ENCODE measurements around the gene GRID2.
"Not testable (repeated sequence)": the region's sequence is repeated elsewhere in the genome, so short reads cannot be mapped to it uniquely, and the experiment has no call there.

Gene GRID2

DNA sequence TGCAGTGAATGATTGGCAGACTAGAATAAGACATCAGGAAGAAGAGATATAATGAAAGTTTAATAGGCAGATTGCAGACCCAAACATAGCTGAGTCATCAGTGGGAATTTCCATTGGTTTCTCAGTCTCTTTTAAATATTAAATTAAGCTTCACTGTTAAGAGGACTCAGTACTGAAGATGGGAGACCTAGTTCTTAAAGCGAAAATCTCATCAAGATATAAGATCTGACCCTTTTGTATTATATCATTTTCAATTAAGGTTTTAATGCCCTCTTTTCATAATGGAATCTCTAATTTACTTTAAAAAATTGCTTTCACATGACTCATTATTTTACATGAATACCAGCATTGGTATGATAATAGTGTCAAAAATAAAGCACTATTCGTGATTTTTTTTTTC lies 1355.9 kb downstream of the GRID2 start:
- DNase-seq (ENCODE audit: low read depth): no peak
- H3K4me3 ChIP-seq (ENCODE audit: low read depth, low read length): no peak overlapping the region
- TF ChIP-seq, protein P1, sequence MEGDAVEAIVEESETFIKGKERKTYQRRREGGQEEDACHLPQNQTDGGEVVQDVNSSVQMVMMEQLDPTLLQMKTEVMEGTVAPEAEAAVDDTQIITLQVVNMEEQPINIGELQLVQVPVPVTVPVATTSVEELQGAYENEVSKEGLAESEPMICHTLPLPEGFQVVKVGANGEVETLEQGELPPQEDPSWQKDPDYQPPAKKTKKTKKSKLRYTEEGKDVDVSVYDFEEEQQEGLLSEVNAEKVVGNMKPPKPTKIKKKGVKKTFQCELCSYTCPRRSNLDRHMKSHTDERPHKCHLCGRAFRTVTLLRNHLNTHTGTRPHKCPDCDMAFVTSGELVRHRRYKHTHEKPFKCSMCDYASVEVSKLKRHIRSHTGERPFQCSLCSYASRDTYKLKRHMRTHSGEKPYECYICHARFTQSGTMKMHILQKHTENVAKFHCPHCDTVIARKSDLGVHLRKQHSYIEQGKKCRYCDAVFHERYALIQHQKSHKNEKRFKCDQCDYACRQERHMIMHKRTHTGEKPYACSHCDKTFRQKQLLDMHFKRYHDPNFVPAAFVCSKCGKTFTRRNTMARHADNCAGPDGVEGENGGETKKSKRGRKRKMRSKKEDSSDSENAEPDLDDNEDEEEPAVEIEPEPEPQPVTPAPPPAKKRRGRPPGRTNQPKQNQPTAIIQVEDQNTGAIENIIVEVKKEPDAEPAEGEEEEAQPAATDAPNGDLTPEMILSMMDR (IDR thresholded peaks at IDR 0.05; ENCODE audit: control insufficient read depth, extremely low read depth, insufficient read depth): no peak

DNA sequence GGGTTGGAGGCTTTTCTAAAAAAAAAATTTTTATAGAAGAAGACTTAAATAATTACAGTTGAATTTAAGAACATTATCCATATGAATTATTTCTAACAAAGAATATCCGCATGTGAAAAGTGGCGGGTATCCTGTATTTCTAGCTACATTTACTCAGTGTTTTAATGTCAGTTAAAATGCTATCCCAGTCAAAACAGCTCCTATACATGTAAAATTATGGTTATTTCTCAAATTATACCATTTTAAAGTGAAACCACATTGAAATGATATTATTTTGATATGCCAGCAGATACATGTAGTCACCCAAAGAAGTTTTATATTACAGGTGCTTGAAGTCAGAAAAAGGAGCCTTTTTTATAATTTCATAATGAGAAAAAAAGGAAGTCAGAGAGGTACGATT lies 1356.3 kb downstream of the GRID2 start:
- TF ChIP-seq, protein P1 (IDR thresholded peaks at IDR 0.05; ENCODE audit: control insufficient read depth, extremely low read depth, insufficient read depth): no peak
- H3K4me3 ChIP-seq (ENCODE audit: low read depth, low read length): no peak overlapping the region
- DNase-seq (ENCODE audit: low read depth): no peak

DNA sequence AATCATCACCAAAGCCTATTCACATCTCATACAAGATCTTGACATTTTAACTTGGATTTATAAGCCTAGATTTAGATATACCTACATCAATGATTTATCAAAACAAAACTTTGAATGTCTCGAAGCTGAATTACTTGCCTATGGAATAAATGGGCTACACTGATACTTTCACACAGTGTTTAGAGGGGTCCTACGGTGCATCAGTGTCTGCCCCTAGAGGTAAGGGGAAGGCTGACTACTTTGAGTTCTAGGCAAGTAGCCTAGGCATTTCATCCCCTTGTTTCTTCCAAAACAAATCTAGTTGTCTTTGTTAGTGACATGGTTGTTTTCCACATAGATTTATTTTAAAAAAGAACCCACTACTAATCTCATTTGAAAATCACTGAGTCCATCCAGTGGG lies 1366.7 kb downstream of the GRID2 start:
- H3K4me3 ChIP-seq (ENCODE audit: low read depth, low read length): no peak overlapping the region
- TF ChIP-seq, protein P1 (IDR thresholded peaks at IDR 0.05; ENCODE audit: control insufficient read depth, extremely low read depth, insufficient read depth): no peak
- no peak for DNase-seq (ENCODE audit: low read depth)

DNA sequence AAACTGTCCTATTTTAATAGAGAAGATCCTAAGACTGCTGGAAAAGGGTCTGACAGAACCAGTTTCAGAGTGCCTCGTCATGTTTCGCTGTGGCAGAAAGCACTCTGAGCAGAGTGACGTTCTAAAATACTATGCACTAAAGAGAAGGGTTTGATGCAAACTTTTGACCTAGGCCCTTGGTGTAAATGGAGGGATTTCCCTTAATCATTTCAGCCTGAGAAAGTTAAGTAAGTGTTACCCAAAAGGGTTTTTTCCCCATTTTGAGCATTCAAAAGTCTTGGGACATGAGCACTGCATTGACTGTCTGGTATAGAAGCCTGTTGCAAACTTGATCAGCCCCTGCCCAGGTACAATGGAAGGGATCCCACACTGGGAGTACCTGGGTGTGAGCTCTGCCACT lies 1367.3 kb downstream of the GRID2 start:
- no peak for DNase-seq (ENCODE audit: low read depth)
- TF ChIP-seq, protein P1 (IDR thresholded peaks at IDR 0.05; ENCODE audit: control insufficient read depth, extremely low read depth, insufficient read depth): no peak
- H3K4me3 ChIP-seq (ENCODE audit: low read depth, low read length): no peak overlapping the region

DNA sequence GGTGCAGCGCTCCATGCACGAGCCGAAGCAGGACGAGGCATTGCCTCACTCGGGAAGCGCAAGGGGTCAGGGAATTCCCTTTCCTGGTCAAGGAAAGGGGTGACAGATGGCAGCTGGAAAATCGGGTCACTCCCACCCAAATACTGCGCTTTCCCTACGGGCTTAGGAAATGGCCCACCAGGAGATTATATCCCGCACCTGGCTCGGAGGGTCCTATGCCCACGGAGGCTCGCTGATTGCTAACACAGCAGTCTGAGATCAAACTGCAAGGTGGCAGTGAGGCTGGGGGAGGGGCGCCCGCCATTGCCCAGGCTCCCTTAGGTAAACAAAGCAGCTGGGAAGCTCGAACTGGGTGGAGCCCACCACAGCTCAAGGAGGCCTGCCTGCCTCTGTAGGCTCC lies 1373.2 kb downstream of the GRID2 start:
- H3K4me3 ChIP-seq (ENCODE audit: low read depth, low read length); DNase-seq (ENCODE audit: low read depth): not testable (repeated sequence)

DNA sequence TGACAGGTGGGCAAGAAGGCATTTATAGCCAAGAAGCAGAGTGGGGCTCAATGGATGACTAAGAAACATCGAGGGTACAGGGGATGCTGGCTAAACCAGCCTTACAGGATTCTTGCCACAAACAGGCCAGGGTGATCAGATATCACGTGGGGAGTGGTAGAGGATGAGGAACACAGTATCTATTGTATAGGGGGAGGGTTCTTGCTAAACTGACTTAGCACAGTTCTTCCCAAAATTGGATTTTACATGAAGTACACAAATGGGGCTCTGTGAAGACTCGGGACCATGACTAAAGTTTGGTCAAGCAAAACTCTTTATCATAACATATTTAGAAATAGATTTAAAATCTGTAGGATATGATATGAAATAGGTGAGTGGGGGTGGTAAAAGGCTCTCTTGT lies 1380.8 kb downstream of the GRID2 start:
- H3K4me3 ChIP-seq (ENCODE audit: low read depth, low read length): no peak overlapping the region
- TF ChIP-seq, protein P1 (IDR thresholded peaks at IDR 0.05; ENCODE audit: control insufficient read depth, extremely low read depth, insufficient read depth): no peak
- DNase-seq (ENCODE audit: low read depth): no peak

DNA sequence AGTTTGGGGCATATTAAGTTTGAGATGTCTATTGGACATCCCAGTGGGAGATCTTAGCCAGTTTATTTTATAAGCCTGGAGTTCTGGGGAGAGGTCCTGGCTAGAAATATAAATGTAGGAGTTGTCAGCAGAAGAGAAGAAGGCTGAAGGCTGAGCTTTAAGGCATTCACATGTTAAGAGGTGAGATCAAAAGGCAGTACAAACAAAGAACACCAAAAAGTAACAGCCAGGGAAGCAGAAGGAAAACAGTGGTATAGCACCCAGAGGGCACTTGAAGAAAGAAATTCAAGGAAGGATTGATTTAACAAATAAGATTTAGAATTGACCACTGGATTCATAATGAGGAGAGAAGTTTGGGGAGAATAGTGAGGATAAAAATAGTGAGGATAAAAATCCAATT lies 1383.5 kb downstream of the GRID2 start:
- H3K4me3 ChIP-seq (ENCODE audit: low read depth, low read length): no peak overlapping the region
- TF ChIP-seq, protein P1 (IDR thresholded peaks at IDR 0.05; ENCODE audit: control insufficient read depth, extremely low read depth, insufficient read depth): no peak
- DNase-seq (ENCODE audit: low read depth): no peak

DNA sequence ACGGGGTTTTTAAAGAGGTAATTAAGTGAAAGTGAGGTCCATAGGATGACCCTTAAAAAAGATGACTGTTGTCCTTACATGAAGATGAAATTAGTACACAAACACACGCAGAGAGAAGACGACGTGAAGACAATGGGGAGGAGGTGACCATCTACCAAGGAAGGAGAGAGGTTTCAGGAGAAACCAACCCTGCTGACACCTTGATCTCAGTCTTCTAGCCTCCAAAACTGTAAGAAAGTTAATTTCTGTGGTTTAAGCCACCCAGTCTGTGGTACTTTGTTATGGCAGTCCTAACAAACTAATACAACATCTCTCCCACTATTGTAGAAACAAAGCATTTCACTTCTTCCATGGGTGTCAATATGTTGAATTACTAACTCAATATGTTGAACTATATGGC lies 1385.2 kb downstream of the GRID2 start:
- DNase-seq (ENCODE audit: low read depth): no peak
- H3K4me3 ChIP-seq (ENCODE audit: low read depth, low read length): no peak overlapping the region
- TF ChIP-seq, protein P1 (IDR thresholded peaks at IDR 0.05; ENCODE audit: control insufficient read depth, extremely low read depth, insufficient read depth): no peak

All from LNCaP clone FGC (cell line).